PC-9 (cell line): ENCODE results near the gene ZFPM1. TPM values are rescaled to one million over a fixed set of nuclear protein-coding genes. Genes with fewer than 3 reads are reported as not detected.
"Not testable (repeated sequence)": the region's sequence is repeated elsewhere in the genome, so short reads cannot be mapped to it uniquely, and the experiment has no call there.

Experiments
- BruUV-seq: library from RNA; stranded (reverse); fragments of 400-500 nt; replicated peaks from 2 replicates; lab custom pipeline; 2021; lab: Mats Ljungman, UMichigan
- CTCF ChIA-PET: fragments of 300-600 bp; sonication (Branson Sonifier 250); formaldehyde crosslinking; loops from one replicate; lab custom pipeline; 2022; ENCODE audit warnings: antibody characterized with exemption; lab: Charles Lee
- POLR2A ChIA-PET: fragments of 300-600 bp; sonication (Branson Sonifier 250); formaldehyde crosslinking; loops from one replicate; lab custom pipeline; 2022; ENCODE audit warnings: antibody characterized with exemption; ENCODE audit not compliant: unreplicated experiment; lab: Charles Lee
- DNase-seq, 2 experiments: peaks; one replicate each; pipeline versions ENCODE4 v3.0.0 to v3.0.0-alpha.2; 2015 to 2022; ENCODE audit warnings: mixed read lengths in 1 of 2
- H2AFZ ChIP-seq: fragments of 200-600 bp; sonication (generic); 2 replicates; pipeline ENCODE4 v1.8.1; 2017; ENCODE audit warnings: antibody characterized with exemption
- H3F3A ChIP-seq: fragments of 200-600 bp; sonication (generic); 2 replicates; pipeline ENCODE4 v1.8.1; 2017; ENCODE audit warnings: antibody characterized with exemption, mild to moderate bottlenecking, low read depth; ENCODE audit not compliant: insufficient read depth
- H3K27ac ChIP-seq: fragments of 200-600 bp; sonication (generic); 2 replicates; pipeline ENCODE4 v1.6.1; 2016; ENCODE audit warnings: mixed run types
- H3K27me3 ChIP-seq: fragments of 200-600 bp; sonication (generic); 2 replicates; pipeline ENCODE4 v1.6.1; 2016; ENCODE audit warnings: low read depth, mixed run types; ENCODE audit not compliant: insufficient read depth
- H3K36me3 ChIP-seq: fragments of 200-600 bp; sonication (generic); 2 replicates; pipeline ENCODE4 v1.6.1; 2016; ENCODE audit warnings: low read depth, mixed run types
- H3K4me1 ChIP-seq: fragments of 200-600 bp; sonication (generic); replicated peaks from 2 replicates; pipeline ENCODE4 v1.6.1; 2016; ENCODE audit warnings: mixed run types; ENCODE audit not compliant: insufficient read depth
- H3K4me2 ChIP-seq: fragments of 200-600 bp; sonication (generic); 2 replicates; pipeline ENCODE4 v1.6.1; 2017; ENCODE audit warnings: mixed run types
- H3K4me3 ChIP-seq: fragments of 200-600 bp; sonication (generic); 2 replicates; pipeline ENCODE4 v1.6.1; 2016; ENCODE audit warnings: mixed run types
- H3K79me2 ChIP-seq: fragments of 200-600 bp; sonication (generic); 2 replicates; pipeline ENCODE4 v1.6.1; 2017; ENCODE audit warnings: low read depth, mixed run types
- H3K9me2 ChIP-seq: fragments of 200-600 bp; sonication (generic); 2 replicates; pipeline ENCODE4 v1.8.1; 2017; ENCODE audit warnings: mild to moderate bottlenecking; ENCODE audit not compliant: insufficient read depth
- H3K9me3 ChIP-seq: fragments of 200-600 bp; sonication (generic); 2 replicates; pipeline ENCODE4 v1.8.1; 2016; ENCODE audit warnings: low read depth; ENCODE audit not compliant: insufficient read depth
- H4K20me1 ChIP-seq: fragments of 200-600 bp; sonication (generic); 2 replicates; pipeline ENCODE4 v1.8.1; 2017; ENCODE audit not compliant: insufficient read depth
- EZH2 ChIP-seq: fragments of 200-600 bp; sonication (generic); IDR thresholded peaks from 2 replicates; pipeline ENCODE4 v1.8.0; 2017; ENCODE audit warnings: antibody characterized with exemption, low read depth
- intact Hi-C: fragments of 100-400 bp; cut with micrococcal nuclease; formaldehyde crosslinking; loops from one replicate; pipeline ENCODE4 v1.10.0; 2022; ENCODE audit not compliant: unreplicated experiment
- total RNA-seq: library from RNA; stranded (reverse); gene quantifications from 2 replicates; pipeline ENCODE4 v1.2.3, GENCODE V29; 2021
- TF ChIP-seq, protein P1 (sequence below): fragments of 200-600 bp; sonication (generic); conservative IDR thresholded peaks from 2 replicates; pipeline ENCODE4 v1.6.1; 2017; ENCODE audit warnings: mixed run types, antibody characterized with exemption, mild to moderate bottlenecking, moderate library complexity

The ZFPM1 gene
- total RNA-seq, 1 experiment from 2014 or later = 19.7 TPM

DNA sequence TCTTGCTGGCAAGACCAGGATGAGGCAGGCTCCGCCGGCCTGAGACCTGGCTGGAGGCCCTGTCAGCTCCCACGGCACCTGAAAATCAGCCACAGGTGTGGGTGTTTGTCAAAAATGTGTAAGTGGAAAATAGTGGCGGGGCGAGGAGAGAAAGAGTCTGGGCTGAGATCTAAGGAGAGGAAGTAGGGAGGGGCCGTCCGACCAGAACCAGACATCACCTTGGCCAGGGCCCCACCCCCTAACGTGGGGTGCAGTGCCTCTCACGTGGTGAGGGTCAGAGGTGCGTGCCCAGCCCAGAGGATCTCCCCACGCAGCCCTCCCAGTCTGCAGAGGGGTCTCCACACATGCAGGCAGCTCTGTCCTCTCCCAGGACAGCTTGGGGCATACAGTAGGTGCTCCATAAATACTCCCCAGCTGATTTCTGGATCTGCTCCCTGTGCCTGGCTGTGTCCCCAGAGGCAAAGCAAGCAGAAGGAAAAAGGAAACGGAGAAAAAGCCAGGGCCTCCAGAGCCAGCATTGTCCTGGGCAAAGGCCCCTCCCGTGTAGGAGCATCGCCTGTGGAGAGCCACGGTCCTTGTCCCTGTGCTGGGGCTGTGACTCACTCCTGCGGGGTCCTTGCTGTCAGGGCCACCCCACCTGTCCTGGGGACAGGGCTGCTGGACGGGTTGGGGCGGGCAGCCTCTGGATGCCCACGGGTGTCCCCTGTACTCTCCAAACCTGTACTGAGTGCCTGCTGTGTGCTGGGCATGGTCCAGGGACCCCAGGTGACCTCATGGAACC, 16.7 kb downstream of the ZFPM1 start:
- no peak for TF ChIP-seq EZH2
- TF ChIP-seq, protein P1, sequence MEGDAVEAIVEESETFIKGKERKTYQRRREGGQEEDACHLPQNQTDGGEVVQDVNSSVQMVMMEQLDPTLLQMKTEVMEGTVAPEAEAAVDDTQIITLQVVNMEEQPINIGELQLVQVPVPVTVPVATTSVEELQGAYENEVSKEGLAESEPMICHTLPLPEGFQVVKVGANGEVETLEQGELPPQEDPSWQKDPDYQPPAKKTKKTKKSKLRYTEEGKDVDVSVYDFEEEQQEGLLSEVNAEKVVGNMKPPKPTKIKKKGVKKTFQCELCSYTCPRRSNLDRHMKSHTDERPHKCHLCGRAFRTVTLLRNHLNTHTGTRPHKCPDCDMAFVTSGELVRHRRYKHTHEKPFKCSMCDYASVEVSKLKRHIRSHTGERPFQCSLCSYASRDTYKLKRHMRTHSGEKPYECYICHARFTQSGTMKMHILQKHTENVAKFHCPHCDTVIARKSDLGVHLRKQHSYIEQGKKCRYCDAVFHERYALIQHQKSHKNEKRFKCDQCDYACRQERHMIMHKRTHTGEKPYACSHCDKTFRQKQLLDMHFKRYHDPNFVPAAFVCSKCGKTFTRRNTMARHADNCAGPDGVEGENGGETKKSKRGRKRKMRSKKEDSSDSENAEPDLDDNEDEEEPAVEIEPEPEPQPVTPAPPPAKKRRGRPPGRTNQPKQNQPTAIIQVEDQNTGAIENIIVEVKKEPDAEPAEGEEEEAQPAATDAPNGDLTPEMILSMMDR = no peak
- Histone ChIP-seq H3K36me3 (no peaks in the 10 kb centered on the region), H3K4me1 (no peaks in the 10 kb centered on the region), H3K27ac (no peak overlapping the region), H2AFZ (no peak overlapping the region), H3K27me3 (no peaks in the 10 kb centered on the region), H3K9me3 (no peaks in the 10 kb centered on the region), H4K20me1 (peaks cover 28% of the 10 kb centered on the region), H3K4me3 (no peak overlapping the region), H3K9me2 (no peaks in the 10 kb centered on the region), H3K4me2 (no peak overlapping the region), H3F3A (no peaks in the 10 kb centered on the region), H3K79me2 (no peaks in the 10 kb centered on the region)
- ChIA-PET POLR2A (no interaction called here), CTCF (no interaction called here)
- intact Hi-C loops = no loop called here
- DNase-seq = no peak
- no TSS peak for BruUV-seq

DNA sequence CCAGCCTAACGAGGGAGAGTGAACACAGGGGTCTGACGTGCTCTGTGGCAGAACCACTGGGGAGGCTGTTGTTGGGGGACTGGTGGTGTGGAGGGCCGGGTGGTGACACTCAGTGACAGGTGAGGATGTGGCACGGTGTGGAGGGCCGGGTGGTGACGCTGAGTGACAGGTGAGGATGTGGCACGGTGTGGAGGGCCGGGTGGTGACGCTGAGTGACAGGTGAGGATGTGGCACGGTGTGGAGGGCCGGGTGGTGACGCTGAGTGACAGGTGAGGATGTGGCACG, 17.3 kb downstream of the ZFPM1 start:
- H3K4me3 ChIP-seq, H3K4me2 ChIP-seq, DNase-seq, H3K36me3 ChIP-seq, POLR2A ChIA-PET, H3F3A ChIP-seq, intact Hi-C loops, H3K9me3 ChIP-seq, H2AFZ ChIP-seq, CTCF ChIA-PET, H3K79me2 ChIP-seq, H3K4me1 ChIP-seq, H3K27ac ChIP-seq, BruUV-seq, H3K9me2 ChIP-seq, H3K27me3 ChIP-seq: not testable (repeated sequence)
- peaks cover 28% of the 10 kb centered on the region for H4K20me1 ChIP-seq

DNA sequence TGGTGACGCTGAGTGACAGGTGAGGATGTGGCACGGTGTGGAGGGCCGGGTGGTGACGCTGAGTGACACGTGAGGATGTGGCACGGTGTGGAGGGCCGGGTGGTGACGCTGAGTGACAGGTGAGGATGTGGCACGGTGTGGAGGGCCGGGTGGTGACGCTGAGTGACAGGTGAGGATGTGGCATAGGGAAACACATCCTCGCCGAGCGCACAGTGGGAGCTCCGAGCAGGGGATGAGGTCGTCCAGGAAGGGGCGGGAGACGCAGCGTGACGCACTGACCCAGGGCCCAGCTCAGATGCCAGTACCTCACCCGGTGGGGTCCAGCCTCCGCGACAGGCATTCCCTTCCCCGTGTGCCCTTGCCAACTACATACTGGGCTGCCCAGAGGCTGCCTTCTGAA, 17.6 kb downstream of the ZFPM1 start:
- not testable (repeated sequence) for H3K4me1 ChIP-seq, H3F3A ChIP-seq
- peaks cover 28% of the 10 kb centered on the region for H4K20me1 ChIP-seq

DNA sequence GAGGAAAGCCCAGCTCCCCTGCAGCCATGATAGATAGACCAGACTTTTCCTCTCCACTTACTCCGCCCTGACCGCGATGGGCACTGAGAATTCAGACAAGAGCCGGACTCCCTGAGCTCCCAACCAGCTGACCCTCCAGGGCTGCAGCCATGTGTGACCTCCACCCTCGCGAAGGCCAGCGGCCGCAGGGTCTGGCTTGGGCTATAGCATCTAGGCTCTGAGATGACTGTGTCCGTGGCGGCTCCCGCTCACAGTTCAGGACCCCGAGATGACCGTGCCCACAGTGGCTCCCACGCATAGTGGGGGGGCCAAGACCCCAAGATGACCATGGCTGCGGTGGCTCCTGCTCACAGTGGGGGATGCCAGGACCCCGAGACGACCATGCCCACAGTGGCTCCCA, 18.0 kb downstream of the ZFPM1 start:
- no peaks in the 10 kb centered on the region for H3K9me3 ChIP-seq
- DNase-seq = no peak
- TF ChIP-seq EZH2 = no peak
- TF ChIP-seq, protein P1 = no peak
- no peaks in the 10 kb centered on the region for H3K9me2 ChIP-seq
- intact Hi-C loops = no loop called here
- no peak overlapping the region for H2AFZ ChIP-seq
- no peak overlapping the region for H3K4me3 ChIP-seq
- H3K27ac ChIP-seq = no peak overlapping the region
- CTCF ChIA-PET = no interaction called here
- no peaks in the 10 kb centered on the region for H3K4me1 ChIP-seq
- H3K27me3 ChIP-seq = no peaks in the 10 kb centered on the region
- H3K36me3 ChIP-seq = no peaks in the 10 kb centered on the region
- H4K20me1 ChIP-seq = peaks cover 28% of the 10 kb centered on the region
- H3K79me2 ChIP-seq = no peaks in the 10 kb centered on the region
- H3F3A ChIP-seq = no peaks in the 10 kb centered on the region
- H3K4me2 ChIP-seq = no peak overlapping the region
- POLR2A ChIA-PET = no interaction called here
- BruUV-seq = no TSS peak

More for the DNA sequence above, 17.6 kb downstream of the ZFPM1 start:
- H3K79me2 ChIP-seq, POLR2A ChIA-PET, H3K9me3 ChIP-seq, CTCF ChIA-PET, H3K4me3 ChIP-seq, H3K27me3 ChIP-seq, DNase-seq, H3K4me2 ChIP-seq, H3K36me3 ChIP-seq, BruUV-seq, H3K27ac ChIP-seq, intact Hi-C loops, H2AFZ ChIP-seq, H3K9me2 ChIP-seq: not testable (repeated sequence)
